Measurements from ENCODE around the gene KRTAP29-1. TPM values are rescaled to one million over a fixed set of nuclear protein-coding genes. Genes with fewer than 3 reads are reported as not detected.

KRTAP29-1 gene
- total and polyA plus RNA-seq, 7 donors: not detected

- Histone ChIP-seq H3K4me3 (no peak overlapping the region), H3K9me3 (no peaks in the 10 kb centered on the region), H3K27me3 (no peaks in the 10 kb centered on the region), H3K36me3 (no peaks in the 10 kb centered on the region), H3K27ac (no peak overlapping the region), H3K4me1 (no peaks in the 10 kb centered on the region)
- DNase-seq: no peak
- intact Hi-C loops (cut with DNase I): no loop called here
- 95% methylated on average over 3 of the region's 3 CpGs for WGBS, 2 donors
- no peak for TF ChIP-seq CTCF (IDR thresholded peaks at IDR 0.05)
- no peak for TF ChIP-seq EP300 (IDR thresholded peaks at IDR 0.05)
- TF ChIP-seq POLR2AphosphoS5 (IDR thresholded peaks at IDR 0.05): no peak
- TF ChIP-seq POLR2A (IDR thresholded peaks at IDR 0.05): no peak
These were observed 43.3 kb upstream of the KRTAP29-1 start for GRCh38 chr17:41345992-41346391.

- H3K27me3 ChIP-seq: no peaks in the 10 kb centered on the region
- no peak overlapping the region for H3K4me3 ChIP-seq
- TF ChIP-seq EP300 (IDR thresholded peaks at IDR 0.05) (no peak), POLR2AphosphoS5 (IDR thresholded peaks at IDR 0.05) (no peak), CTCF (IDR thresholded peaks at IDR 0.05) (no peak), POLR2A (IDR thresholded peaks at IDR 0.05) (no peak)
- no peaks in the 10 kb centered on the region for H3K36me3 ChIP-seq
- DNase-seq: no peak
- no peaks in the 10 kb centered on the region for H3K9me3 ChIP-seq
- intact Hi-C loops (cut with DNase I): no loop called here
- H3K27ac ChIP-seq: no peak overlapping the region
- no peaks in the 10 kb centered on the region for H3K4me1 ChIP-seq
- 83 to 85% methylated on average over 3 of the region's 3 CpGs for WGBS, 2 donors
These were observed 40.4 kb upstream of the KRTAP29-1 start for GRCh38 chr17:41343029-41343428.

GRCh38 chr17:41340934-41341861 lies 38.5 kb upstream of the KRTAP29-1 start:
- Histone ChIP-seq H3K27ac (no peak overlapping the region), H3K36me3 (no peaks in the 10 kb centered on the region), H3K9me3 (no peaks in the 10 kb centered on the region), H3K4me3 (no peak overlapping the region), H3K27me3 (no peaks in the 10 kb centered on the region), H3K4me1 (no peaks in the 10 kb centered on the region)
- WGBS, 2 donors: 64 to 75% methylated on average over 7 of the region's 7 CpGs
- TF ChIP-seq POLR2A (IDR thresholded peaks at IDR 0.05) (no peak), EP300 (IDR thresholded peaks at IDR 0.05) (no peak), POLR2AphosphoS5 (IDR thresholded peaks at IDR 0.05) (no peak), CTCF (IDR thresholded peaks at IDR 0.05) (no peak)
- DNase-seq: no peak
- intact Hi-C loops (cut with DNase I): no loop called here

- no peak for DNase-seq
- Histone ChIP-seq H3K9me3 (no peaks in the 10 kb centered on the region), H3K27me3 (no peaks in the 10 kb centered on the region), H3K27ac (no peak overlapping the region), H3K4me3 (no peak overlapping the region), H3K4me1 (no peaks in the 10 kb centered on the region), H3K36me3 (no peaks in the 10 kb centered on the region)
- intact Hi-C loops (cut with DNase I): no loop called here
- TF ChIP-seq EP300 (IDR thresholded peaks at IDR 0.05): no peak
- no peak for TF ChIP-seq POLR2AphosphoS5 (IDR thresholded peaks at IDR 0.05)
- 61 to 64% methylated on average over 3 of the region's 3 CpGs for WGBS, 2 donors
These were observed 37.8 kb upstream of the KRTAP29-1 start for GRCh38 chr17:41340494-41340893.

- H3K36me3 ChIP-seq: no peaks in the 10 kb centered on the region
- H3K4me1 ChIP-seq: no peaks in the 10 kb centered on the region
- TF ChIP-seq EP300 (IDR thresholded peaks at IDR 0.05): no peak
- TF ChIP-seq CTCF (IDR thresholded peaks at IDR 0.05): no peak
- no peak for TF ChIP-seq POLR2A (IDR thresholded peaks at IDR 0.05)
- H3K27me3 ChIP-seq: no peaks in the 10 kb centered on the region
- 63 to 64% methylated on average over 2 of the region's 2 CpGs for WGBS, 2 donors
- H3K4me3 ChIP-seq: no peak overlapping the region
- H3K27ac ChIP-seq: no peak overlapping the region
- intact Hi-C loops (cut with DNase I): no loop called here
- no peak for DNase-seq
- no peaks in the 10 kb centered on the region for H3K9me3 ChIP-seq
These were observed 37.0 kb upstream of the KRTAP29-1 start for GRCh38 chr17:41339571-41340172.

All from sigmoid colon (tissue), 7 donors.